Dedifferentiated amniotic fluid mesenchymal stem cell (primary cell): Measurements from ENCODE around the gene FAM3A.

ENCODE experiments used
- DNase-seq: peaks from one replicate; pipeline ENCODE4 v3.0.0-alpha.2; 2016; ENCODE audit errors: extremely low spot score

FAM3A gene

DNA sequence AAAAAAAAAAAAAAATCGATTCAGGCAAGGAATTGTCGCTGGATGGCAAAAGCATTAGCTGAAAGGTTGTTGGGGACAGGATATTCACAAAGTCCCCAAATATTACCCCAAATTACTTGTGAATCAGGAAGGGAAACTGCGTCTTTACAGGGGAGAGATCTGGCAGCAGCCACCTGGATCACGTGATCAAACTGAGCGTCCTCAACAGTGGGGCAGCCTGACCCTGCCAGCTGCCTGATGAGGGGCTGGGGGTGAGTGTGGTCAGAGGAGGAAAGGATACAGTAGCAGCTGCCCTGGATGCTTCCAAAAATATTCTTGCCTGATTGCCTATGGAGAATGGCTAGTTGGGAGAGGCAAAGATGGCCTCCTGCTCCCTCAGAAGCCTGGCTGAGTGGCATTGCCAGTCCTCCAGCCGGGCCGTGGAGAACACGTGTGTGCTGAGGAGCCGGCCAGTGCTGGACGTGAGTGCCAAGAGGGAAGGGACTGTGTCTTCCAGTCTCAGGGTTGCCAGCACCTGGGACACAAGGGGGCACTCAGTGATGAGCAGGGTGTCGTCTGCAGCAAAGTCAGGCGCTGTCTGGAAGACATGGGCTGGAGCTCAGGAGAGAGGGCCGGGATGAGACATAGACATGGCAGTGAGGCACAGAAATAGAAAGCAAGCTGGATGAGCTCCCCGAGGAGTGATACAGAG is 34.0 kb downstream of the FAM3A start:
- DNase-seq, result no peak

DNA sequence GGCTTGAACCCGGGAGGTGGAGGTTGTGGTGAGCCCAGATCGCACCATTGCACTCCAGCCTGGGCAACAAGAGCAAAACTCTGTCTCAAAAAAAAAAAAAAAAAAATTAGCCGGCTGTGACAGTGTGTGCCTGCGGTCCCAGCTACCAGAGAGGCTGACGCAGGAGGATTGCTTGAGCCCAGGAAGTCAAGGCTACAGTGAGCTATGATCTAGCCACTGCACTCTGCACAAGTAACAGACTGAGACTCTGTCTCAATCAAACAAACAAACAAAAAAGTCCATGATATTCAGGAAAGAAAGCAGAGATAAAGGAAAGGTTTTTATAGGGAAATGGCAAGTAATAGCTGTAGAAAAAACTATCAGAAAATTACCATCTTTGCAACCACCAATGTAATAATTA is 34.8 kb downstream of the FAM3A start:
- no peak for DNase-seq

DNA sequence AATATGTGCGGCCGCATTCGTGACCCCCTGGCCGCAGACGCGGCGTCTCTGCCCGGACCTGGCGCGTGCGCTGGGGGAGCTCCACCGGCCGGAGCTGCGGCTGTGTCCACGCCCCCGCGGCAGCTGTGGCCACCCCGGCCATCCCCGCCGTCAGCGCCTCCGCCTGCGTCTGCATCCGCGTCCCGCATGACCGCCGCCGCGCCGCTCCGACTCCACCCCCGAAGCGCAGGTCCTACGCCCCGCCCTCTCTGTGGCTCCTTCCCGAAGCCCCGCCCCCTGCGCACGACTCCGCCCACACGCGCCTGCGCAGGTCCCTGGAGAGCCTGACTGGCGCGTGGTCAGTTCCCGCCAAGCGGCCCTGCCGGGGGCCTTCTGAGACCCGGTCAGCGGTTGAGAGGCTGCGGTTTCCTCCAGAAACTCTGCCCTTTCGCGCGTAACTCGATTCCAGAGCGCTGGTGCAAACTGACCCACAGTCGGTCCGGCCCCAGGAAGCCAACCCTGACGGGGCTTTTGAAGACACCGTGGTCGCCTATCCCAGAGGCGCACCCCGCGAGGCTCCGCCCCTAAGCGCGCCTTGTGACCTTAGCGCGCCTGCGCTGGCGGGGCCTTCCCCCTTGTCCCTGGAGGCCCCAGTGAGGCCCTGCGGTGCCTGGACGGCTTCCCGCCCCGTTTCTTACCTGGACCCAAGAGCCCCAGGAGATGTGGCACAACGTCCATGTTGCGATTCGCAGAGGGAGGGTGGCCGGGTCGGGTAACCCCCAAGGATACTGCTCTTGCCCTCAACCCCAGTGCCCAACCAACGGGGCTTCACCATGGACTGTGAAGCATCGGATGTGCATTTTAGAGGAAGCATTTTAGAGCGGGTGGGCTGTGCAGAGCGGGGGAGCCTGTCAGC is 37.1 kb downstream of the FAM3A start, which contains the start of gene LAGE3:
Gene LAGE3, minus strand, starts transcription at position 554 of the 895 bp plus-strand sequence. Its CDS starts 366 bp downstream, at position 188.
- peak; percentile 71 for DNase-seq

DNA sequence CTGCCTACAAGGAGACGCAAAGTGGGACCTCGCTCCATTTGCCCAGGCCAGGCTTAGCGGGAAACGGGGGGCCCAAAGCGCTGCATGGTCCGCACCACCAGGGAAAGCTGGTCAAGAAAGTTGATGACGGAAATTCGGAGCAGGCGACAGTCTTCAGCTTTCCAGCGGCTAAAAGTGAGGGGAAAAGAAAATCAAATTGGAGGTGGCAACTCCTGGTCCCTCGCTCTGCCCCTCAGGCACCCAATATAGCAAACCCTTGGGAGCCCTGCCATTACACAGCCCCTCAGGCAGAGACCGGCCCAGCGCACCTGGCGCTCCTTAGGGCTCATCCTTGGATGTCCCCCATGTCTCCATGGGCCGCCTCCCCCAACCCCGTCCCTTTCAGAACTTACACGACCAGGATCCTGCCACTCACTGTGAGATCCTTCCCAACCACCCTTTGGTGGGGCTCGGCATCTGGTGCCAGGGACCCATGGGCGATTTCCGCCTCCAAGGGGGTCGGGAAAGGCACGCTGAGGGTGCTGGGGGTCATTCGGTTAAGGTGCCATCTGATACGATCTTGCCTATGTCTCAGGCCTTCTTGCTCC is 38.0 kb downstream of the FAM3A start:
- DNase-seq, result no peak

DNA sequence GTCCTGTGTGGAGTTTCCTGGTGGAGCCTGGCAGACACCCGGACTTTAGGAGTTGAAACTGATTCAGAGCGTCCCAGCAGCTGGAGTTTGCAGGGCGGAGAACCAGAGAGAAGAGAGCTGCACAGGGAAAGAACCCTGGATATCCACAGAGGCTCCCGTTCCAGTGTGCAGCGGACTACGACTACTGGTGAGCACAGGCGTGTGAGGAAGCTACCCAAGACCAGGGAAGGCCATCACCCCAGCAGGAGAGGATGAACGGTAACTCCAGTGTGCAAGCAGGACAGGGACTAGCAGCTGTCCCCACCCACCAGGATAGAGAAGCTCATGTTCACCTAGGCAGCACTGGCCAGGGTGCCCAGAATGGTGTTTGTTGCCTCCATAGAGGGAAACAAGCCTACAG is 39.2 kb downstream of the FAM3A start:
- no peak for DNase-seq

DNA sequence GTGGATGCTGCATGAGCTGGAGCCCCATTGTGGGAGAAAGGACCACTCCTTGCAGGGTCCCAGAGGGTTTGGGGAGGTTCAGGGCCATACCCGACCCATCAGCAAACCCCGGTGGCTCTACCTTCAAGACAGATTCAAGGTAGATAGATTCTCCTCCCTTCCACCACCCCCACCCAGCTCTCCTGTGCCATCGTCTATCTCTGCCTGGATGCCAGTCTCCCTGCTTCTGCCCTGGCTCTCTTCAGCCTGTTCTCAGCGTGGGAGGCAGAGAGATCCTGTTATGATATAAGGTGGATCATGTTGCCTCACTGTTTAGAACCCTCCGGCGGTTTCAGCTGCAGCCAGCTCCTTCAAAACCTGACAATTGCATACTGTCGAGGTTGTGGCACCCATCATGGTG is 42.3 kb downstream of the FAM3A start:
- no peak for DNase-seq

DNA sequence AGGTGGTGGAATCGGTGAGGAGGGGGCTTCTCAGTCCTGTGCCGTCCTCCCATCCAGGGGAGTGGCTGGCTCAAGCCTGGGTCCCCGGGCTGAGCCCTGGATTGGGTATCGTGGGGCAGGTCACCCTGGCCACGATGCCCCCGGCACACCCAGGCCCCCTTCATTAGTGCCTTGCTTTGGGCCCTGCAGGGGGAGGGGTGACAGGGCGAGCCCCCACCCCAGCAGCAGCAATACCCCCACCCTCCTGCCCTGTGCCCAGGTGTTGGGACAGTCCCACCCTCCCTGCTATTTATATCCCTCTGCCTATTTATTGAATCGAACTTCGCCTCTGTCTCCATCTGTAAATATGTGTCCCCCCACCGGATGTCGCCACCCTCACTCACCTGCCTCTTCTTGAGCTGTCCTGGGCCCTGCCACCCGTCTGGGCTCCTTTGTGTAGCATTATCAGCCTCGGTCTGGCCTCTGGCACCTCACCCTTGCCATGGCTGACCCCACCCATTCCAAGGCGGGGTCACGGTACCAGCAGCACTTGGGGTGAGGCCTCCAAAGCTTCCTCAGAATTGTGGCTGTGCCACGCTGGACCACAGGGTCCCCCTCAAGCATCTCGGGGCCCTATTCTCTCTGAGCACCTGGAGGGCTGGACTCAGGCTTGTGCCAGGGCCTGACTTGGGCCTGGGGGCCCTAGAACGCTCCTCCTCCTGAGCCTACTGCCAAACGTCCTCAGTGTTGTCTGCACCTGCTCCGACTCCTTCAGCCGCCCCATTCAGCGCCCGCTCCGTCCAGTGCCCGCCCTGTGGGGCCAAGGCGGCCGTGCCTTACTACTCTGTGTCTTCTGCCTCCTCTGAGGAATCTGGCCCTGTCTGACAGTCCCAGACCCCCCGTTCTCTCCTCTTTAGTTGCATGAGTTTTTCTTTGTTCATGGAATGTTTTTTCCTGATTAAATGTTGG is 43.1 kb downstream of the FAM3A start:
- no peak for DNase-seq

DNA sequence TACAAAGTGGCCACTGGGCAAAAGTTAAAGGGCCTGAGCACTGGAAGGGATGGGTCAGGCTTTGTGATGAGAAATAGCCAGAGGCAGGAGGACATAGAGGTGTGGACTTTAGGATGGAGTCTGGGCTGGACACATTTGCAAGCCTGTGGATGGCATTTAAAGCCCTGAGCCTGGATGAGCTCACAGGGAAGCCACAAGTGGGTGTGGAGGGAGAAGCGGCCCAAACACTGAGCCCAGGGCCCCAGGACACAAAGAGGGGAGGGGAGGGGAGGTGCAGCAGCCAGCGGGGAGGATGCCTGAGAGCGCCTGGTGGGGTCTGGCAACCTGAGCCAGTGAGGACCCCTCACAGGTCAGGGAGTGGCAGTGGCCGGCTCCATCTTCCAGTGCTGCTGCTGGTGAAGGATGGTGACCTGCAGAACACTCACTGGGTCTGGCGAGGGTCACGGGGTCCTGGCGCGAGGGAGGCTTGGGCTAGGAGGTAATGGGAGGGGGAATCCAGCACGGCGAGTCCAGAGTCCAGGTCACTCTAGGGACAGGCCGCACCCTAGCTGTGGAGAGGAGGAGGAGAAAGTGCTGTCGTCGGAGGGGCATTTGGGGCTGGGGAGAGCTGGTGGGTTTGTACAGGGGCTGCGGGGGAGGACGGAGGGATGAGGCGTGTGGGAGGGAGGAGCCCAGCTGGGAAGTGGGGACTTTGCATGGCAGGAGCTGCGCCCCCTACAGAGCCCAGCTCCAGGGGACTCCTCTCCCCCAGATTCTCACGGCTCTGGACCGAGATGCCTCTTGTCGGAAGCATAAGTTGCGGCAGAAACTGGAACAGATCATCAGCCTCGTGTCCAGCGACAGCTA is 44.0 kb downstream of the FAM3A start:
- no peak for DNase-seq

DNA sequence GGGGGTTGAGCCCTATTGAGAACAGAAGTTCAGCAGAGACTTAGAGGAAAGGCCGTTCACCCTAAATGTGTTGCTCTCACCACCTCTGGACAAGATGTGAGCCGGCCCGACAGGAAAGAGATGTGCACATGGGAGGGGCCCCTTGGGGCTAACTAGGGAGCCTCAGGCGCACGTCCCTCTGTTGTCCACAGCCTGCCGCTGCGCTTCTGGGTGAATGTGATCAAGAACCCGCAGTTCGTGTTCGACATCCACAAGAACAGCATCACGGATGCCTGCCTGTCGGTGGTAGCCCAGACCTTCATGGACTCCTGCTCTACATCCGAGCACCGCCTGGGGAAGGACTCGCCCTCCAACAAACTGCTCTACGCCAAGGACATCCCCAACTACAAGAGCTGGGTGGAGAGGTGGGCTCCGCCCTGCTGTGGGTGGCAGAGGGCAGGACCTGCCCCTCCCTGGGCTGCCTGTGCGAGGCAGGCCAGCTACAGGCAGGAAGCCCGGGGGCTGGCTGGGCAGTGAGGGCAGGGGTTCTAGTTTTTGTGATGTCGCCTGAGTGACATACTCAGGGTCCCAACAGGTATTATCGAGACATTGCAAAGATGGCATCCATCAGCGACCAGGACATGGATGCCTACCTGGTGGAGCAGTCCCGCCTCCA is 45.0 kb downstream of the FAM3A start:
- DNase-seq, result no peak

DNA sequence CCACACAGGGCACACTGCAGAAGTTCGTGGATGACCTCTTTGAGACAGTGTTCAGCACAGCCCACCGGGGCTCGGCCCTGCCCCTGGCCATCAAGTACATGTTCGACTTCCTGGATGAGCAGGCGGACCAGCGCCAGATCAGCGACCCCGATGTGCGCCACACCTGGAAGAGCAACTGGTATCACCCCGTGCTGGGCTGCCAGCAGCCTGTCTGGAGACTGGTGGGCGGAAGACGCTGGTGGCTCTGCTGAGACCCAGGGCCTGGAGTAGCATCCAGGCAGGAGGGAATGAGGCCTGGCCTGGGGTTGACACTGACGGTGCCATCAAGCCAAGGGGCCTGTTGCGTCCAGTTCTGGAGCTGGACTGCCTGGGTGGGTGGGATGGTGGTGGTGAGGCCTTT is 45.6 kb downstream of the FAM3A start:
- DNase-seq, result no peak

DNA sequence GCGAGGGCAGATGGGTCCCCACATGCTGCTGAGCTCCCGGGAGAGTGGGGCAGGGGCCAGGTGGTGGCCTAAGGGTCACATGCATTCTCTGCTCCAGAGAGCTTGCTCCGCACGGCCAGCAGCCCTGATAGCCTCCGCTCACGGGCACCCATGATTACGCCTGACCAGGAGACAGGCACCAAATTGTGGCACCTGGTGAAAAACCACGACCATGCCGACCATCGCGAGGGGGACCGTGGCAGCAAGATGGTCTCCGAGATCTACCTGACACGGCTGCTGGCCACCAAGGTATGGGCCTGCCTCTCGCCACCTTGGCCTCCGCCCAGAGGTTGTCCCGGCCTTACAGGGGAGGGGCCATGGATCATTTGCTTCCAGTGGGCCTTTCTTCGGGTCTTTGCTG is 46.2 kb downstream of the FAM3A start:
- DNase-seq, result no peak

DNA sequence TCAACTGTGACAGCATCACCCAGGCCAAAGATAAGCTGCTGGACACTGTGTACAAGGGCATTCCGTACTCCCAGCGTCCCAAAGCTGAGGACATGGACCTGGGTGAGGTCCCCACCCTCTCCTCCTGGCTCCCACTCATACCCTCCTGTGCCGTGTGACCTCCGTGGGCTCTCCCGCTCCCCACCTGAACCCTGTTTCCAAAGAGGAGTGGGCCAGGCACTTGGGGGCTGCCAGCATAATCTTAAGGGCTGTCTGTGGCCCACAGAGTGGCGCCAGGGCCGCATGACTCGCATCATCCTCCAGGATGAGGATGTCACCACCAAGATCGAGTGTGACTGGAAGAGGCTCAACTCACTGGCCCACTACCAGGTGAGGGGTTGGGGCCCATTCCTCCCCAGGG is 46.9 kb downstream of the FAM3A start:
- DNase-seq, result no peak

DNA sequence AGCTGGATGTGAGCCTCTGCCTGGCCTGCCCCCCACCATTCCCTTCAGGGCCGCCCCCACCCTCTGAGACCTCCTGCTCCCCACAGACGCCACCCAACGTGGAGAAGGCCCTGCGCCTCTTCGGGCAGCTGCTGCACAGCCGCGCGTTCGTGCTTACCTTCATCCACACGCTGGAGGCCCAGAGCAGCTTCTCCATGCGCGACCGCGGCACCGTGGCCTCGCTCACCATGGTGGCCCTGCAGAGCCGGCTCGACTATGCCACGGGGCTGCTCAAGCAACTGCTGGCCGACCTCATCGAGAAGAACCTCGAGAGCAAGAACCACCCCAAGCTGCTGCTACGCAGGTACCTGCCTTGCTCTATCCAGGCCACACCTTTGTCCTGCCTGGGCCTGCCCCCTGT is 47.8 kb downstream of the FAM3A start:
- DNase-seq, result no peak

DNA sequence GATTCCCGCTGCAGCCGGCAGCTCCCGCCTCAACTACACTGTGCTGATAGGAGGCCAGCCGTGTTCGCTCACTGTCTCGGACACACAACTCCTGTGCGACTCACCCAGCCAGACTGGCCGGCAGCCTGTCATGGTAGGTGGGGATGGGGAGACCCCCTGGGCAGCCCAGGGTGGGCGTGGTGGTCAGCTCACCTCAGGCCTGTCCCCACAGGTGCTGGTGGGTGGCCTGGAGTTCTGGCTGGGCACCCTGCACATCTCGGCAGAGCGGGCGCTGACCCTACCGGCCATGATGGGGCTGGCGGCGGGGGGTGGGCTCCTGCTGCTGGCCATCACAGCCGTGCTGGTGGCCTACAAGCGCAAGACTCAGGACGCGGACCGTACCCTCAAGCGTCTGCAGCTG is 48.5 kb downstream of the FAM3A start:
- DNase-seq, result no peak

DNA sequence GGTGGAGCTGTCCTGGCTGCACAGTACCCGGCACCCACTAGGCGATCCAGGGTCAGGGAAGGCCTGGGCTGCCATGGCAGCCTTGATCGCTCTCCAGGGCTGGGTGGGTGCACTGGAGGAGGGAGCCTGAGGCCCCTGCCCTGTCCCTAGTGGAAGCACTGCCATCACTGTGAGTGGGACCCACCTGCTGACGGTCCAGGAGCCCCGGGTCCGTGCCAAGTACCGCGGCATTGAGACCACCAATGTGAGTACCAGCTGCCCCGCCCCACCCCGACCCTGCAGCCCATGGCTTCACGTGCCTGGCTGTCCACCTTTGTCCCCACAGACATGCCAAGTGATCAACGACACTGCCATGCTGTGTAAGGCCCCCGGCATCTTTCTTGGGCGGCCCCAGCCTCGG is 49.1 kb downstream of the FAM3A start:
- no peak for DNase-seq

DNA sequence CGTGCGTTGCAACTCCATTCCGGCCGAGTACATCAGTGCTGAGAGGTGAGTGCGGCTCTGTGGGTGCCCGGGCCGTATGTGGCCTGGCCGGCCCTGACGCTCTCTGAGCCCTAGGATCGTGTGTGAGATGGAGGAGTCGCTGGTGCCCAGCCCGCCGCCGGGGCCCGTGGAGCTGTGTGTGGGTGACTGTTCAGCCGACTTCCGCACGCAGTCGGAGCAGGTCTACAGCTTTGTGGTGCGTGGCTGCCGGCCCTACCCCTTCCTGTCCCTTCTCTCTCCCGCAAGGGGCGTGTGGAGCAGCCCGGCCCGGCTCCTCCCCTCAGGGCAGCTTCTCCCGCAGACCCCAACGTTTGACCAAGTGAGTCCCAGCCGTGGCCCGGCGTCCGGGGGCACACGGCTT is 50.0 kb downstream of the FAM3A start:
- DNase-seq, result no peak

DNA sequence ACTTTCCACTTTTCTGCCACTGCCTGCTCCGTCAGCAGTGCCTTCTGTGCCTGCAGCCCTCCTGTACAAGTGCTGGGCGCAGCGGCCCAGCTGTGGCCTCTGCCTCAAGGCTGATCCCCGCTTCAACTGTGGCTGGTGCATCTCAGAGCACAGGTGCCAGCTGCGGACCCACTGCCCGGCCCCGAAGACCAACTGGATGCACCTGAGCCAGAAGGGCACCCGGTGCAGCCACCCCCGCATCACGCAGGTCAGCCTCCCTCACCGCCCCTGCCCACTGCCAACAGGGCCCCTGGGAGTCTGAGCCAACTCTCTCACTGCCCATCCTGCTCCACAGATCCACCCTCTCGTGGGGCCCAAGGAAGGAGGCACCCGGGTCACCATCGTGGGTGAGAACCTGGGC is 50.4 kb downstream of the FAM3A start:
- no peak for DNase-seq

DNA sequence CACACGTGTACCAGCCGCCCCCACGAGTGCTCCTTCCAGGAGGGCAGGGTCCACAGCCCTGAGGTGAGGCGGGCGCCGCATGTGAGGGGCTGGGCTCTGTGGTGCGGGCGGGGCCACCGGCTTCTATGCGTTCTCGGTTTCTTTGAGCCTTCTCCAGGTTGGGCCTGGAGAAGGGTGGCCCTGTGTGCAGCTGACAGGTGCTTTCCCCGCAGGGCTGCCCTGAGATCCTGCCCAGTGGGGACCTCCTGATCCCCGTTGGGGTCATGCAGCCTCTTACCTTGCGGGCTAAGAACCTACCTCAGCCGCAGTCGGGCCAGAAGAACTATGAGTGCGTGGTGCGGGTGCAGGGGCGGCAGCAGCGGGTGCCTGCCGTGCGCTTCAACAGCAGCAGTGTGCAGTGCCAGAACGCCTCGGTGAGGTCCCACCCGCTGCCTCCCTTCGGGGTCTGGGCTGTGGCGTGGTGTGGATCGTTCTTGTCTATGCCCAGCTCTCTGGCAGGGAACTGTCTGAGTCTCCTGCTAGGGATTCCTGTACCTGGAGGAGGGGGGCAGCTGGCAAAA is 51.1 kb downstream of the FAM3A start:
- DNase-seq, result no peak

DNA sequence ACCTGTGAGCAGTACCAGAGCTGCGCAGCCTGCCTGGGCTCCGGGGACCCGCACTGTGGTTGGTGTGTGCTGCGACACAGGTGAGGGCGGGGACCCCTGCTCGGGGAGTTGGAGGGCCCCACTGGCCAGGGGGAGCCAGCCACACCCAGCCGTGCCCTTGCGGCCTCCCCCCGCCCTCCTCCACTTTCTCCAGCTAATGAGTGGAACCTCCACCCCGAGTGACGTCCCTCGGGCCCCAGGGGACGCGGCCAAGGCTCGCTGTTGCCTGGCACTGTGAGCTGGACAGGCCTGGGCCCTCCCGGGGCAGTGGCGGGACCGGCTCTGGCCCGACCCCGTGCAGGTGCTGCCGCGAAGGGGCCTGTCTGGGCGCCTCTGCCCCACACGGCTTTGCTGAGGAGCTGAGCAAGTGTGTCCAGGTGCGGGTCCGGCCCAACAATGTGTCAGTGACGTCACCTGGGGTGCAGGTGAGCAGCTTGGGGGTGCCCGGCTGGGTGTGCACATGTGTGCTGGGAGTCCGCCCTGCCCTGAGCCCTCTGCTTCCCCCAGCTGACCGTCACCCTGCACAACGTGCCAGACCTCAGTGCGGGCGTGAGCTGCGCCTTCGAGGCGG is 52.3 kb downstream of the FAM3A start:
- no peak for DNase-seq
